Activated CD8-positive, alpha-beta memory T cell treated with anti-CD3 and anti-CD28 coated beads for 1 hour (primary cell): ENCODE measurements around the gene SDSL.

Experiments used
- DNase-seq, 2 donors: peaks; one replicate each; pipeline ENCODE4 v3.0.0-alpha.2; 2020; ENCODE audit warnings: low read depth in 1 of 2; ENCODE audit errors: extremely low read depth in 1 of 2

Gene SDSL

GRCh38 chr12:113467142-113467501 lies 44.9 kb downstream of the SDSL start:
- no peak for DNase-seq

GRCh38 chr12:113467502-113468364 lies 45.6 kb downstream of the SDSL start:
- DNase-seq: no peak

GRCh38 chr12:113468365-113469223 lies 46.4 kb downstream of the SDSL start:
- no peak for DNase-seq

- no peak for DNase-seq
Measured at GRCh38 chr12:113469224-113469948, 47.2 kb downstream of the SDSL start.

GRCh38 chr12:113469949-113470743 lies 48.0 kb downstream of the SDSL start:
- DNase-seq: no peak

- DNase-seq: no peak
Measured at GRCh38 chr12:113470871-113471618, 48.9 kb downstream of the SDSL start.

- no peak for DNase-seq
Measured at GRCh38 chr12:113471619-113472171, 49.5 kb downstream of the SDSL start, which contains the start of gene LHX5. Gene LHX5 (minus strand): TSS chr12:113471871. CDS start chr12:113471498, 373 bp downstream.

- DNase-seq: no peak
Measured at GRCh38 chr12:113472191-113473121, 50.3 kb downstream of the SDSL start.

- DNase-seq: no peak
Measured at GRCh38 chr12:113473400-113473799, 51.2 kb downstream of the SDSL start.

GRCh38 chr12:113473942-113474341 lies 51.8 kb downstream of the SDSL start:
- DNase-seq: no peak

GRCh38 chr12:113474635-113475436 lies 52.7 kb downstream of the SDSL start:
- DNase-seq: no peak

- DNase-seq: no peak
Measured at GRCh38 chr12:113475451-113476175, 53.4 kb downstream of the SDSL start.

- DNase-seq: no peak
Measured at GRCh38 chr12:113476176-113476986, 54.2 kb downstream of the SDSL start.

GRCh38 chr12:113477171-113477841 lies 55.1 kb downstream of the SDSL start:
- DNase-seq: no peak

- DNase-seq: no peak
Measured at GRCh38 chr12:113477842-113478215, 55.6 kb downstream of the SDSL start.
